HEK293 (cell line): Measurements from ENCODE around the gene CCNY.

Experiments
- CTCF ChIA-PET: fragments of 350-600 bp; formaldehyde crosslinking; extraction: SDS; loops from one replicate; lab custom pipeline; 2021; ENCODE audit warnings: antibody characterized with exemption; lab: Yijun Ruan, JAX
- POLR2A ChIA-PET: fragments of 300-600 bp; formaldehyde crosslinking; extraction: SDS; loops from one replicate; lab custom pipeline; 2020; ENCODE audit warnings: antibody characterized with exemption, inconsistent platforms; lab: Yijun Ruan, JAX
- H3K27ac ChIP-seq: fragments of 200-500 bp; sonication (Bioruptor generic); 2 replicates; pipeline ENCODE4 v1.5.1; 2014; ENCODE audit warnings: low read depth, low read length, control low read depth, inconsistent platforms; ENCODE audit errors: extremely low read depth
- H3K36me3 ChIP-seq, 2 experiments: fragments of 200-500 bp in 1 of 2; sonication (Bioruptor generic) in 1 of 2; 1 replicate in 1 of 2; 2 replicates in 1 of 2; pipeline ENCODE4 v1.5.1; 2014 to 2017; ENCODE audit warnings: inconsistent platforms in 2 of 2, low read length in 2 of 2; ENCODE audit not compliant: control insufficient read depth in 2 of 2, insufficient read depth in 1 of 2
- H3K4me1 ChIP-seq: fragments of 200-500 bp; sonication (Bioruptor generic); 2 replicates; pipeline ENCODE4 v1.5.1; 2014; ENCODE audit warnings: mild to moderate bottlenecking, low read length, inconsistent platforms; ENCODE audit not compliant: control insufficient read depth, insufficient read depth
- H3K4me3 ChIP-seq: 2 replicates; pipeline ENCODE4 v1.5.1; 2011; ENCODE audit warnings: low read depth, mild to moderate bottlenecking, control low read depth, low read length, moderate library complexity
- H3K9me3 ChIP-seq: fragments of 200-500 bp; sonication (Bioruptor generic); 2 replicates; pipeline ENCODE4 v1.5.1; 2014; ENCODE audit warnings: low read depth, low read length, inconsistent platforms; ENCODE audit not compliant: control insufficient read depth, insufficient read depth
- GFI1B ChIP-seq: fragments of 450-650 bp; formaldehyde crosslinking; IDR thresholded peaks from 2 replicates; pipeline ENCODE4 v1.5.1; 2016; ENCODE audit warnings: missing biosample characterization, missing genetic modification characterization
- PRDM1 ChIP-seq: fragments of 450-650 bp; formaldehyde crosslinking; IDR thresholded peaks from 2 replicates; pipeline ENCODE4; 2016; ENCODE audit warnings: missing biosample characterization, missing genetic modification characterization
- ZBTB21 ChIP-seq: fragments of 450-650 bp; formaldehyde crosslinking; IDR thresholded peaks from 2 replicates; pipeline ENCODE4 v1.5.1; 2017; ENCODE audit warnings: missing biosample characterization, missing genetic modification characterization
- ZBTB8A ChIP-seq: fragments of 450-650 bp; formaldehyde crosslinking; IDR thresholded peaks from 2 replicates; pipeline ENCODE4 v1.5.1; 2016; ENCODE audit warnings: missing biosample characterization, missing genetic modification characterization
- ZNF10 ChIP-seq: fragments of 450-650 bp; formaldehyde crosslinking; IDR thresholded peaks from 2 replicates; pipeline ENCODE4 v1.5.1; 2017; ENCODE audit warnings: missing biosample characterization, missing genetic modification characterization
- ZNF157 ChIP-seq: fragments of 450-650 bp; formaldehyde crosslinking; IDR thresholded peaks from 2 replicates; pipeline ENCODE4 v1.5.1; 2016; ENCODE audit warnings: missing biosample characterization, missing genetic modification characterization
- ZNF416 ChIP-seq: fragments of 450-650 bp; formaldehyde crosslinking; IDR thresholded peaks from 2 replicates; pipeline ENCODE4 v1.5.1; 2016; ENCODE audit warnings: missing biosample characterization, missing genetic modification characterization
- ZNF610 ChIP-seq: fragments of 450-650 bp; formaldehyde crosslinking; IDR thresholded peaks from 2 replicates; pipeline ENCODE4 v1.5.1; 2016; ENCODE audit warnings: missing biosample characterization, missing genetic modification characterization, borderline replicate concordance
- ZNF621 ChIP-seq: fragments of 450-650 bp; formaldehyde crosslinking; IDR thresholded peaks from 2 replicates; pipeline ENCODE4 v1.5.1; 2017; ENCODE audit warnings: missing biosample characterization, missing genetic modification characterization
- TF ChIP-seq, protein P1 (sequence below): fragments of 450-650 bp; formaldehyde crosslinking; IDR thresholded peaks from 2 replicates; pipeline ENCODE4 v1.5.1; 2016; ENCODE audit warnings: missing biosample characterization, missing genetic modification characterization
- TF ChIP-seq, protein P2 (sequence below): fragments of 450-650 bp; formaldehyde crosslinking; IDR thresholded peaks from 2 replicates; pipeline ENCODE4 v1.5.1; 2016; ENCODE audit warnings: missing biosample characterization, missing genetic modification characterization, borderline replicate concordance
- TF ChIP-seq, protein P3 (sequence below): fragments of 450-650 bp; formaldehyde crosslinking; IDR thresholded peaks from 2 replicates; pipeline ENCODE4 v1.5.1; 2016; ENCODE audit warnings: missing biosample characterization, missing genetic modification characterization, low read depth
- TF ChIP-seq, protein P4 (sequence below): fragments of 450-650 bp; formaldehyde crosslinking; IDR thresholded peaks from 2 replicates; pipeline ENCODE4 v1.5.1; 2016; ENCODE audit warnings: missing biosample characterization, missing genetic modification characterization
- TF ChIP-seq, protein P5 (sequence below): fragments of 450-650 bp; formaldehyde crosslinking; IDR thresholded peaks from 2 replicates; pipeline ENCODE4 v1.5.1; 2016; ENCODE audit warnings: missing biosample characterization, missing genetic modification characterization

The CCNY gene

DNA sequence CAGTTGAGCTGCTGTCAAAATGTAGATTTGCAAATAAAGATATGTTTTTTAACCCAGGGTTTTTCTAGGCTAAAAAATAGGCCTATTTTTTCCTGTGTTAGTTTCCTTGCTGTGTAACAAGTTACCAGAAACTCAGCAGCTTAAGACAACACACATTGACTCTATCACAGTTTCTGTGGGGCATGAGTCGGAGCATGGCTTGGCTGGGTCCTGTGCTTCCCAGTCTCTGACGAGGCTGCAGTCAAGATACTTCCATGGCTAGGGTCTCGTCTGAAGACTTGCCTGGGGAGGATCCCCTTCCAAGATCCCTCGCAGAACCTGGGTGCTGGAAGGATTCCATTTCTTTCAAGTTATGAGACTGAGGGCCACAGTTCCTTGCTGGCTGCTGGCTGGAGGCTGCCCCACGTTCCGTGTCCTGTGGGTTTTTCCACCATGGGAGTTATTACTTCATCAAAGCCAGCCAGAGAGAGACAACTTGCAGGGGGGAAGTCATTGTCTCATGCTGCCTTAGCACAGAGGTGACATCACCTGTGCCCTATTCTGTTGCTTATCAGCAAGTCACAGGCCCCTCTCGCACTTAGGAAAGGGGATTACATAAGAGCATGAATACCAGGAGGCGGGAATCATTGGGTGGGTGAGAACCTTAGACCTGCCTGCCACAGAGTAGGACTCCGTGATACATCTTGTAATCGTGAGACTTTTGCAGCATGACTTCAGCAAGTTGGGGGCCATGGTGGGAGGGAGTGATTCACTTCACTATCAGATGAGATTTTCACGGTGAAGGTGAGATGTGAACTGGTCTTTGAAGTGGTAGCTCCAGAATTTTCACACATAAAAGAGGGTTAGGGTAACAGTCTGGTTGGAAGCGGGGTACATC, 77.9 kb downstream of the CCNY start (continued):
- TF ChIP-seq, protein P1, sequence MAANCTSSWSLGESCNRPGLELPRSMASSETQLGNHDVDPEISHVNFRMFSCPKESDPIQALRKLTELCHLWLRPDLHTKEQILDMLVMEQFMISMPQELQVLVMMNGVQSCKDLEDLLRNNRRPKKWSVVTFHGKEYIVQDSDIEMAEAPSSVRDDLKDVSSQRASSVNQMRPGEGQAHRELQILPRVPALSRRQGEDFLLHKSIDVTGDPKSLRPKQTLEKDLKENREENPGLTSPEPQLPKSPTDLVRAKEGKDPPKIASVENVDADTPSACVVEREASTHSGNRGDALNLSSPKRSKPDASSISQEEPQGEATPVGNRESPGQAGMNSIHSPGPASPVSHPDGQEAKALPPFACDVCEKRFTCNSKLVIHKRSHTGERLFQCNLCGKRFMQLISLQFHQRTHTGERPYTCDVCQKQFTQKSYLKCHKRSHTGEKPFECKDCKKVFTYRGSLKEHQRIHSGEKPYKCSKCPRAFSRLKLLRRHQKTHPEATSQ: no peak
- TF ChIP-seq ZNF10 (tag by site-specific recombination) (no peak), ZBTB21 (peak; percentile 78; the same call in 1 of the 2 replicates)
- TF ChIP-seq, protein P2, sequence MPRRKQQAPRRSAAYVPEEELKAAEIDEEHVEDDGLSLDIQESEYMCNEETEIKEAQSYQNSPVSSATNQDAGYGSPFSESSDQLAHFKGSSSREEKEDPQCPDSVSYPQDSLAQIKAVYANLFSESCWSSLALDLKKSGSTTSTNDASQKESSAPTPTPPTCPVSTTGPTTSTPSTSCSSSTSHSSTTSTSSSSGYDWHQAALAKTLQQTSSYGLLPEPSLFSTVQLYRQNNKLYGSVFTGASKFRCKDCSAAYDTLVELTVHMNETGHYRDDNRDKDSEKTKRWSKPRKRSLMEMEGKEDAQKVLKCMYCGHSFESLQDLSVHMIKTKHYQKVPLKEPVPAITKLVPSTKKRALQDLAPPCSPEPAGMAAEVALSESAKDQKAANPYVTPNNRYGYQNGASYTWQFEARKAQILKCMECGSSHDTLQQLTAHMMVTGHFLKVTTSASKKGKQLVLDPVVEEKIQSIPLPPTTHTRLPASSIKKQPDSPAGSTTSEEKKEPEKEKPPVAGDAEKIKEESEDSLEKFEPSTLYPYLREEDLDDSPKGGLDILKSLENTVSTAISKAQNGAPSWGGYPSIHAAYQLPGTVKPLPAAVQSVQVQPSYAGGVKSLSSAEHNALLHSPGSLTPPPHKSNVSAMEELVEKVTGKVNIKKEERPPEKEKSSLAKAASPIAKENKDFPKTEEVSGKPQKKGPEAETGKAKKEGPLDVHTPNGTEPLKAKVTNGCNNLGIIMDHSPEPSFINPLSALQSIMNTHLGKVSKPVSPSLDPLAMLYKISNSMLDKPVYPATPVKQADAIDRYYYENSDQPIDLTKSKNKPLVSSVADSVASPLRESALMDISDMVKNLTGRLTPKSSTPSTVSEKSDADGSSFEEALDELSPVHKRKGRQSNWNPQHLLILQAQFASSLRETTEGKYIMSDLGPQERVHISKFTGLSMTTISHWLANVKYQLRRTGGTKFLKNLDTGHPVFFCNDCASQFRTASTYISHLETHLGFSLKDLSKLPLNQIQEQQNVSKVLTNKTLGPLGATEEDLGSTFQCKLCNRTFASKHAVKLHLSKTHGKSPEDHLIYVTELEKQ (tag by site-specific recombination): no peak

DNA sequence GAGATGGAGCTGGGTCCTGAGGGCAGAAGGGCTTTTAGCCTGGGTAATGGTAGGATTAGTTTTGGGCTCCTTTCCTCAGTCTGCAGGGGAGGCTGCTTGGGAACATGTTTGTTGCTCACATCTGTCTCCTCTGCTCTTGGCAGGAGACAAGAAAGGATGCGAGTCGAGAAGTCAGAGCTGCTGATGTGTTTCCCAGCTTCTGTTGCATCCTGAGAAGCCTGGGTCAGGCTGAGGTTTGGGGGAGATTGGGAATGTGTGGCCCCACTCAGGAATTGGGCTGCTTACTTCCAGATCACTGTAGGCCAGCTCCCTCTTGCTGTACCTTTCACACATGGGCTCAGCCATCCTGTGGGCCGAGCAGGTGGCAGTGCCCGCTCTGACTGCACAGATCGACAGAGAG, 79.2 kb downstream of the CCNY start:
- Histone ChIP-seq H3K36me3 (no peaks in the 10 kb centered on the region), H3K9me3 (no peaks in the 10 kb centered on the region), H3K27ac (no peak overlapping the region), H3K4me1 (0 out of 2 replicates have a peak, but pooled peaks cover 2% of the 10 kb centered on the region), H3K4me3 (no peak overlapping the region)
- ChIA-PET CTCF (interaction anchor here (0.6 kb wide), 1 partner anchor 866 kb away, joined by 3 read pairs; no protein-coding TSS in a partner anchor), POLR2A (no interaction called here)
- no peak for TF ChIP-seq ZNF621 (tag by site-specific recombination)
- TF ChIP-seq ZBTB8A (tag by site-specific recombination): no peak
- no peak for TF ChIP-seq ZNF416
- TF ChIP-seq, protein P3, sequence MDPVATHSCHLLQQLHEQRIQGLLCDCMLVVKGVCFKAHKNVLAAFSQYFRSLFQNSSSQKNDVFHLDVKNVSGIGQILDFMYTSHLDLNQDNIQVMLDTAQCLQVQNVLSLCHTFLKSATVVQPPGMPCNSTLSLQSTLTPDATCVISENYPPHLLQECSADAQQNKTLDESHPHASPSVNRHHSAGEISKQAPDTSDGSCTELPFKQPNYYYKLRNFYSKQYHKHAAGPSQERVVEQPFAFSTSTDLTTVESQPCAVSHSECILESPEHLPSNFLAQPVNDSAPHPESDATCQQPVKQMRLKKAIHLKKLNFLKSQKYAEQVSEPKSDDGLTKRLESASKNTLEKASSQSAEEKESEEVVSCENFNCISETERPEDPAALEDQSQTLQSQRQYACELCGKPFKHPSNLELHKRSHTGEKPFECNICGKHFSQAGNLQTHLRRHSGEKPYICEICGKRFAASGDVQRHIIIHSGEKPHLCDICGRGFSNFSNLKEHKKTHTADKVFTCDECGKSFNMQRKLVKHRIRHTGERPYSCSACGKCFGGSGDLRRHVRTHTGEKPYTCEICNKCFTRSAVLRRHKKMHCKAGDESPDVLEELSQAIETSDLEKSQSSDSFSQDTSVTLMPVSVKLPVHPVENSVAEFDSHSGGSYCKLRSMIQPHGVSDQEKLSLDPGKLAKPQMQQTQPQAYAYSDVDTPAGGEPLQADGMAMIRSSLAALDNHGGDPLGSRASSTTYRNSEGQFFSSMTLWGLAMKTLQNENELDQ (tag by site-specific recombination): no peak
- TF ChIP-seq ZNF610 (tag by site-specific recombination): no peak
- TF ChIP-seq GFI1B (tag by site-specific recombination): no peak
- TF ChIP-seq, protein P4, sequence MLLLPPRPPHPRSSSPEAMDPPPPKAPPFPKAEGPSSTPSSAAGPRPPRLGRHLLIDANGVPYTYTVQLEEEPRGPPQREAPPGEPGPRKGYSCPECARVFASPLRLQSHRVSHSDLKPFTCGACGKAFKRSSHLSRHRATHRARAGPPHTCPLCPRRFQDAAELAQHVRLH (tag by site-specific recombination): no peak

DNA sequence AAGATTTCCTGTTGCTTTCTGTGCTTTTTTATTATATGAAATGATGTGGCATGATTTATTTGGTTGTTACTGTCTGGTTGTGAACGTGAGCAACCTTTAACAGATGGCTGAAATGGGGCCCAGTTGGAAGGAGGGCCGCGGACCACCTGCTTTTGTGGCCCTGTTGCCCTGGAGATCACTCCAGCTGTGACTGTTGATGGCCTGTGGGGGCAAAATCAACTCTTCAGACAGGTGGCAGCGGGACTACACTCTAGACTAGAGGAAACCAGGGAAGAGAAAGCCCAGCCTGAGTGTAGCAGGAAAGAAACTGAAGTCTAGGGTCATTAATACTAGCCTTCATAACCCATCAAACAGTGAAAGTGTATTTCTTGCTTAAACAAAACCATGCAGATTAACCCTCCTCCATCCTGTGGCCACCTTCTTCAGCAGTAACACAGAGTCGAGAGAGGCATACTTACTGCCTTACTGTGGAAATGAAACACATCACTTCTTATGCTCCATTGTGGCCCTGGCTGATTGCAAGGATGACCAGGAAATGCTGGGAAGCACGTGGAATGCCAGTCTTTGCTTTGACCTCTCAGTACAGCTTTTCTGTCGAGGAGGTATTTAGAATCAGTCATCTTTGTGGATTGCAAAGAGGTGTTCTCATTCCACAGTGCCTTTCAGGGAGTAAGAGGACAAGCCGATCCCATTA, 80.5 kb downstream of the CCNY start:
- Histone ChIP-seq H3K4me3 (no peak overlapping the region), H3K4me1 (peaks cover 3% of the 10 kb centered on the region; the same call in 1 of the 2 replicates), H3K9me3 (no peaks in the 10 kb centered on the region), H3K36me3 (no peaks in the 10 kb centered on the region), H3K27ac (no peak overlapping the region)
- TF ChIP-seq PRDM1 (0 out of 2 replicates have a peak, but pooled peaks have one; percentile 24), ZNF157 (tag by site-specific recombination) (no peak)
- TF ChIP-seq, protein P5, sequence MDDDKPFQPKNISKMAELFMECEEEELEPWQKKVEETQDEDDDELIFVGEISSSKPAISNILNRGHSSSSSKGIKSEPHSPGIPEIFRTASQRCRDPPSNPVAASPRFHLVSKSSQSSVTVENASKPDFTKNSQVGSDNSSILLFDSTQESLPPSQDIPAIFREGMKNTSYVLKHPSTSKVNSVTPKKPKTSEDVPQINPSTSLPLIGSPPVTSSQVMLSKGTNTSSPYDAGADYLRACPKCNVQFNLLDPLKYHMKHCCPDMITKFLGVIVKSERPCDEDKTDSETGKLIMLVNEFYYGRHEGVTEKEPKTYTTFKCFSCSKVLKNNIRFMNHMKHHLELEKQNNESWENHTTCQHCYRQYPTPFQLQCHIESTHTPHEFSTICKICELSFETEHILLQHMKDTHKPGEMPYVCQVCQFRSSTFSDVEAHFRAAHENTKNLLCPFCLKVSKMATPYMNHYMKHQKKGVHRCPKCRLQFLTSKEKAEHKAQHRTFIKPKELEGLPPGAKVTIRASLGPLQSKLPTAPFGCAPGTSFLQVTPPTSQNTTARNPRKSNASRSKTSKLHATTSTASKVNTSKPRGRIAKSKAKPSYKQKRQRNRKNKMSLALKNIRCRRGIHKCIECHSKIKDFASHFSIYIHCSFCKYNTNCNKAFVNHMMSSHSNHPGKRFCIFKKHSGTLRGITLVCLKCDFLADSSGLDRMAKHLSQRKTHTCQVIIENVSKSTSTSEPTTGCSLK: no peak
- POLR2A ChIA-PET: no interaction called here
- CTCF ChIA-PET: interaction anchor here (1.3 kb wide), 1 partner anchor 8 kb away, joined by 3 read pairs; no protein-coding TSS in a partner anchor
